ENCODE results near the gene KRTAP25-1. TPM values are rescaled to one million over a fixed set of nuclear protein-coding genes. Genes with fewer than 3 reads are reported as not detected.

Gene KRTAP25-1
- total RNA-seq, 1 donor, result not detected

DNA sequence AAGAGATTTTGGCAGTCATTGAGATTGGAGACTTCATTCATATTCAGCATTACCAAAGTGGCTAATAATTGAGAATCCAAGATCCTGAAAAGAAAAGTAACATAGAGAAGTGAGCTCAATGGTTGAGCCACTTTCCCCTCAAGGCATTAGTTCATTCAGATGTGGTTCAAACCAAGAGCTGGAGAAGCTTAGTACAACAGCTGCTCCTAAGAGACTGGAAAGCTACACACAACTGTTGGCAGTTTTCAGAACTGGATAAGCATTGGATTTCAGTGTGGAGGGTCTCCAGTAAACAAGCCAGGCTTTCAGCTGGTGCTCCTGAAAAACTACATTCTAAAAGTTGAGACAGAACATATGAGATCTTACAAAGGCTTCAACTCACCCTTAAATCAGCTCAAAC lies 44.3 kb downstream of the KRTAP25-1 start:
- Histone ChIP-seq H3K4me2 (ENCODE audit: insufficient read depth, low read length) (no peak overlapping the region), H3K27me3 (ENCODE audit: insufficient read depth, low read length) (no peaks in the 10 kb centered on the region), H3K4me1 (ENCODE audit: insufficient read depth, low read length) (no peaks in the 10 kb centered on the region), H3K9me3 (ENCODE audit: low read depth, low read length) (no peaks in the 10 kb centered on the region), H3K79me2 (ENCODE audit: insufficient read depth, low read length) (no peaks in the 10 kb centered on the region), H3K36me3 (ENCODE audit: insufficient read depth, low read length) (no peaks in the 10 kb centered on the region), H3K4me3 (ENCODE audit: insufficient read depth, low read length) (no peak overlapping the region), H3K27ac (ENCODE audit: low read depth, low read length) (no peak overlapping the region), H4K20me1 (ENCODE audit: insufficient read depth, low read length) (no peaks in the 10 kb centered on the region), H2AFZ (ENCODE audit: low read length) (no peak overlapping the region)
- DNase-seq (ENCODE audit: insufficient read length, low spot score, missing footprints), result no peak
- TF ChIP-seq, protein P1, sequence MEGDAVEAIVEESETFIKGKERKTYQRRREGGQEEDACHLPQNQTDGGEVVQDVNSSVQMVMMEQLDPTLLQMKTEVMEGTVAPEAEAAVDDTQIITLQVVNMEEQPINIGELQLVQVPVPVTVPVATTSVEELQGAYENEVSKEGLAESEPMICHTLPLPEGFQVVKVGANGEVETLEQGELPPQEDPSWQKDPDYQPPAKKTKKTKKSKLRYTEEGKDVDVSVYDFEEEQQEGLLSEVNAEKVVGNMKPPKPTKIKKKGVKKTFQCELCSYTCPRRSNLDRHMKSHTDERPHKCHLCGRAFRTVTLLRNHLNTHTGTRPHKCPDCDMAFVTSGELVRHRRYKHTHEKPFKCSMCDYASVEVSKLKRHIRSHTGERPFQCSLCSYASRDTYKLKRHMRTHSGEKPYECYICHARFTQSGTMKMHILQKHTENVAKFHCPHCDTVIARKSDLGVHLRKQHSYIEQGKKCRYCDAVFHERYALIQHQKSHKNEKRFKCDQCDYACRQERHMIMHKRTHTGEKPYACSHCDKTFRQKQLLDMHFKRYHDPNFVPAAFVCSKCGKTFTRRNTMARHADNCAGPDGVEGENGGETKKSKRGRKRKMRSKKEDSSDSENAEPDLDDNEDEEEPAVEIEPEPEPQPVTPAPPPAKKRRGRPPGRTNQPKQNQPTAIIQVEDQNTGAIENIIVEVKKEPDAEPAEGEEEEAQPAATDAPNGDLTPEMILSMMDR (IDR thresholded peaks at IDR 0.05; ENCODE audit: extremely low read depth, low read depth, low read length), result no peak

DNA sequence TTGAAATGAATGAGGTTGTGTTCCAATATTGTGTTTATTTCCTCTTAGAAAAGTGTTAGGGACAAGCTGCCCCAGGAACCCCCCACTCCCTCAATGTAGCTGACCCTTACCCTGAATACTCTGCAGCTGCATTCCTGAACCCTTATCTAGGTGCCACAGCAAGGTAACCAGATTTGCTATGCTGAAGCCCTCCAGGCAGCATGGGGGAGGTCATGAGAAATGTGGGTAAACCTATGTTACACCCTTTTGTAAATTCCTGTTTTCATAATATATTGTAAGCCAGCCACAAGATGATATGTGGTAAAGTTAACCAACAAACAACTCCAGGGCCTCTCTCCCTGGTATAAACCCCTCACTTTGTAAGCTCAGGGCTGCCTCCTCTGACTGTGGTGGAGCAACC lies 45.6 kb downstream of the KRTAP25-1 start:
- TF ChIP-seq, protein P1 (IDR thresholded peaks at IDR 0.05; ENCODE audit: extremely low read depth, low read depth, low read length), result no peak
- no peaks in the 10 kb centered on the region for H3K36me3 ChIP-seq (ENCODE audit: insufficient read depth, low read length)

DNA sequence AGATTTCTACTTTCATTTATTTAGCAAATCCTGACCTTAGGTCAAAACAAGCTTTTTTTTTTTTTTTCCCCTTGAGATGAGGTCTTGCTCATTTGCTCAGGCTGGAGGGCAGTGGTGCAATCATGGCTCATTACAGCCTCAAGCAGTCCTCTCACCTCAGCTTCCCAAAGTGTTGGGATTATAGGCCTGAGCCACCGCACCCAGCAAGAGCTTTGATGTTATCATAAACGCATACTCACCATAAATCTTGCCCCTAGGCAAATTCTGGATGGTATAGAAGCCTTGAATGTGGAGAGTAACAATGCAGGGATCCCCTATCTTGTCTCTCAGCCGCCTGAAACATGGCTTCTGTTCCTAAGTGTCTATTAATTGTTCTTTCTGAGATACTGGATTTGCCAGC lies 48.7 kb downstream of the KRTAP25-1 start:
- Histone ChIP-seq H3K4me2 (ENCODE audit: insufficient read depth, low read length) (no peak overlapping the region), H3K27me3 (ENCODE audit: insufficient read depth, low read length) (no peaks in the 10 kb centered on the region), H2AFZ (ENCODE audit: low read length) (no peak overlapping the region), H3K79me2 (ENCODE audit: insufficient read depth, low read length) (no peaks in the 10 kb centered on the region), H3K36me3 (ENCODE audit: insufficient read depth, low read length) (no peaks in the 10 kb centered on the region), H3K27ac (ENCODE audit: low read depth, low read length) (no peak overlapping the region), H3K4me1 (ENCODE audit: insufficient read depth, low read length) (no peaks in the 10 kb centered on the region), H4K20me1 (ENCODE audit: insufficient read depth, low read length) (no peaks in the 10 kb centered on the region), H3K4me3 (ENCODE audit: insufficient read depth, low read length) (no peak overlapping the region), H3K9me3 (ENCODE audit: low read depth, low read length) (no peaks in the 10 kb centered on the region)
- no peak for DNase-seq (ENCODE audit: insufficient read length, low spot score, missing footprints)
- TF ChIP-seq, protein P1 (IDR thresholded peaks at IDR 0.05; ENCODE audit: extremely low read depth, low read depth, low read length), result no peak

More for the DNA sequence above, 45.6 kb downstream of the KRTAP25-1 start:
- no peak overlapping the region for H3K4me2 ChIP-seq (ENCODE audit: insufficient read depth, low read length)
- no peaks in the 10 kb centered on the region for H4K20me1 ChIP-seq (ENCODE audit: insufficient read depth, low read length)
- no peaks in the 10 kb centered on the region for H3K9me3 ChIP-seq (ENCODE audit: low read depth, low read length)
- no peaks in the 10 kb centered on the region for H3K4me1 ChIP-seq (ENCODE audit: insufficient read depth, low read length)
- no peak overlapping the region for H3K27ac ChIP-seq (ENCODE audit: low read depth, low read length)
- no peak for DNase-seq (ENCODE audit: insufficient read length, low spot score, missing footprints)
- H2AFZ ChIP-seq (ENCODE audit: low read length), result no peak overlapping the region
- H3K27me3 ChIP-seq (ENCODE audit: insufficient read depth, low read length), result no peaks in the 10 kb centered on the region
- no peak overlapping the region for H3K4me3 ChIP-seq (ENCODE audit: insufficient read depth, low read length)
- H3K79me2 ChIP-seq (ENCODE audit: insufficient read depth, low read length), result no peaks in the 10 kb centered on the region

Other genes with a start within 250 kb of the KRTAP25-1 start
- gene CLDN17, start 122.7 kb downstream of the KRTAP25-1 start, total RNA-seq, result not detected in 2 replicates
- not detected in 2 replicates for gene CLDN8, start 73.4 kb downstream of the KRTAP25-1 start, total RNA-seq
- not detected in 2 replicates for gene KRTAP24-1, start 6.6 kb downstream of the KRTAP25-1 start, total RNA-seq
- not detected in 2 replicates for gene KRTAP26-1, start 30.8 kb upstream of the KRTAP25-1 start, total RNA-seq
- not detected in 2 replicates for gene KRTAP27-1, start 48.2 kb upstream of the KRTAP25-1 start, total RNA-seq
- not detected in 2 replicates for gene KRTAP23-1, start 59.1 kb upstream of the KRTAP25-1 start, total RNA-seq
- not detected in 2 replicates for gene KRTAP13-2, start 82.8 kb upstream of the KRTAP25-1 start, total RNA-seq
- gene KRTAP13-1, start 106.5 kb upstream of the KRTAP25-1 start, total RNA-seq, result not detected in 2 replicates
- not detected in 2 replicates for gene KRTAP13-3, start 136.4 kb upstream of the KRTAP25-1 start, total RNA-seq
- not detected in 2 replicates for gene KRTAP13-4, start 140.7 kb upstream of the KRTAP25-1 start, total RNA-seq
- not detected in 2 replicates for gene KRTAP15-1, start 150.8 kb upstream of the KRTAP25-1 start, total RNA-seq
- gene KRTAP19-1, start 190.9 kb upstream of the KRTAP25-1 start, total RNA-seq, result not detected in 2 replicates
- not detected in 2 replicates for gene KRTAP19-2, start 197.9 kb upstream of the KRTAP25-1 start, total RNA-seq
- not detected in 2 replicates for gene KRTAP19-3, start 202.5 kb upstream of the KRTAP25-1 start, total RNA-seq
- not detected in 2 replicates for gene KRTAP19-4, start 207.7 kb upstream of the KRTAP25-1 start, total RNA-seq
- gene KRTAP19-5, start 212.6 kb upstream of the KRTAP25-1 start, total RNA-seq, result not detected in 2 replicates

All from osteoblast (primary cell).